ENCODE data around the gene CINP.
A peak's percentile ranks its signal among the peaks of the same experiment; 100 is the strongest.
"Not testable (repeated sequence)": the region's sequence is repeated elsewhere in the genome, so short reads cannot be mapped to it uniquely, and the experiment has no call there.

The CINP gene

GRCh38 chr14:102304611-102305506, 57.8 kb downstream of the CINP start, which contains the start of gene MOK:
MOK (minus strand) TSS chr14:102305164; CDS start chr14:102304968, 196 bp downstream.
- TF ChIP-seq, protein P1, sequence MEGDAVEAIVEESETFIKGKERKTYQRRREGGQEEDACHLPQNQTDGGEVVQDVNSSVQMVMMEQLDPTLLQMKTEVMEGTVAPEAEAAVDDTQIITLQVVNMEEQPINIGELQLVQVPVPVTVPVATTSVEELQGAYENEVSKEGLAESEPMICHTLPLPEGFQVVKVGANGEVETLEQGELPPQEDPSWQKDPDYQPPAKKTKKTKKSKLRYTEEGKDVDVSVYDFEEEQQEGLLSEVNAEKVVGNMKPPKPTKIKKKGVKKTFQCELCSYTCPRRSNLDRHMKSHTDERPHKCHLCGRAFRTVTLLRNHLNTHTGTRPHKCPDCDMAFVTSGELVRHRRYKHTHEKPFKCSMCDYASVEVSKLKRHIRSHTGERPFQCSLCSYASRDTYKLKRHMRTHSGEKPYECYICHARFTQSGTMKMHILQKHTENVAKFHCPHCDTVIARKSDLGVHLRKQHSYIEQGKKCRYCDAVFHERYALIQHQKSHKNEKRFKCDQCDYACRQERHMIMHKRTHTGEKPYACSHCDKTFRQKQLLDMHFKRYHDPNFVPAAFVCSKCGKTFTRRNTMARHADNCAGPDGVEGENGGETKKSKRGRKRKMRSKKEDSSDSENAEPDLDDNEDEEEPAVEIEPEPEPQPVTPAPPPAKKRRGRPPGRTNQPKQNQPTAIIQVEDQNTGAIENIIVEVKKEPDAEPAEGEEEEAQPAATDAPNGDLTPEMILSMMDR (IDR thresholded peaks at IDR 0.05; ENCODE audit: low read depth, low read length, missing control alignments) = no peak
- H3K4me3 ChIP-seq (replicated peaks; ENCODE audit: low read depth, low read length) = peak within 1 kb of the TSS; percentile 79
- peak; percentile 94 for DNase-seq (ENCODE audit: extremely low read depth, low read depth)

DNA sequence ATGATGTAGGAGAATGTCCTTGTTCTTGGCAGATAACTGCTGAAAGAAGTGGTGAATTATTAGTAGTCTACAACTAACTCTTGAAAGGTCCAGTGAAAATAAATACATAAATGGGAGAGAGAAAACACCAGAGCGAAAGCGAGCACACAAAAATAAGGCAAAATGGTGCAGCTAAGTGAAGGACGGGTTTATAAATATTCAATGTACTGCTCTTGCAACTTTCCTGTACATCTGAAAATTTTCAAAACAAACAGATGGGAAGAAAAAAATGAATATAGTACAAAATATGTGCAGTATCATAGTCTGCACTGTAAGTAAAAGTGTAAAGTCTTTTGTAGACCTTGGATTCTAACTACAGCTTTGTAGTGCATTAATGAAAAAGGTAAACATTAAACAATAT, 59.0 kb downstream of the CINP start:
- H3K4me3 ChIP-seq (replicated peaks; ENCODE audit: low read depth, low read length) = no peak overlapping the region; the same call in 1 of the 2 replicates
- DNase-seq (ENCODE audit: extremely low read depth, low read depth) = no peak
- TF ChIP-seq, protein P1 (IDR thresholded peaks at IDR 0.05; ENCODE audit: low read depth, low read length, missing control alignments) = no peak

GRCh38 chr14:102298303-102299070, 64.2 kb downstream of the CINP start:
- not testable (repeated sequence) for DNase-seq (ENCODE audit: extremely low read depth, low read depth)

More at GRCh38 chr14:102298303-102299070, 64.2 kb downstream of the CINP start:
- not testable (repeated sequence) for H3K4me3 ChIP-seq (replicated peaks; ENCODE audit: low read depth, low read length)

Measured in HFF-Myc (cell line).